NCI-H2171 (cell line): ENCODE measurements around the gene GPR137.

Experiments
- DNase-seq: peaks from one replicate; lab custom pipeline; 2025; lab: John Stamatoyannopoulos, UW

GPR137 gene

DNA sequence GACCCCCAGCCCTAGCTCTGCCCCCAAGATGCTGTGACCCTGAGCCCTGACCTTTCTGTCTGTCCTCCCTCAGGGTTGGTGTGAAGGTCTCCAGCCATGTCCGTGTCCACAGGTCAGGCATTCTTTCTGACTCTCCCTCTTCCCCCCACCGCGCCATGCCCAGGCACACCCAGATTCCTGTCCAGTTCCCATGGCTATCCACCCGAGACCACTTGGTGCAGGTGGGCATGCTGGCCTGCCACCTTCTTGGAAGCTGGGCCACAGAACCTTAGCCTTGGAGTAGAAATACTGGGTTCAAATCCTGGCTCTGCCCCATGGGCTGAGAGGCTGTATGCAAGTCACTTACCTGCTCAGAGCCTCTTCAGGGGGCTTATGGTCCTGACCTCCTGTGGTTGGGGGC is 36.6 kb upstream of the GPR137 start:
- no peak for DNase-seq

GRCh38 chr11:64249563-64250414 is 35.9 kb upstream of the GPR137 start:
- DNase-seq, result no peak

DNA sequence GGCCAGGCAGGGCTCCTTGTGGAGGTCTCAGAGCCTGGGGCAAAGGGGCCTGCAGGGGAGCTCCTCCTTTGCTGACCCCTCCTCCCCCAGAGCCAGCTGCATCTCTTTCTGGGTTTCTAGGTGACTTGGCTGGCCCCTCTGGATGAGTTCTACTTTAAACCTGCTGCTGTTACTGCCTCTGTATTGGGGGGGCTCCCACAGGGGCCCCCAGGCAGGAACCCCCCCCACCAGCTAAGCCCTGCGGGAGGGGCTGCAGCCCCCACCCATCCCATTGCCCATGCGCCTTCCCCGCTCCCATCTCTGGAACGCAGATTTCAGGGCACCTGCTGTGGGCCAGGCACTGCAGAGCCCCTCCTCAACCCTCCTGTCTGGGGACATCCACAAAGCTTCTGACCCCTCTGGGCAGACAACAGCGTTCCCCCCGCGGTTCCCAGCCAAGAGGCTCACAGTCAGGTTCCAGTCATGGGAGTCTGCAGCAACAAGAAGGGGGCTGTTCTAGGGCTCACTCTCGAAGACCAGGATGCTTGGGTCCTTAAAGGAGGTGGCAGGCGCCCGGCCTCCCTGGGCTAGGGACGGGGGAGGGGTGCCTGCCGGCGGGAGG is 35.1 kb upstream of the GPR137 start:
- no peak for DNase-seq

- DNase-seq, result peak; percentile 61
Measured at GRCh38 chr11:64251016-64251752, 34.5 kb upstream of the GPR137 start, which contains the start of gene PLCB3. PLCB3 (plus strand) TSS chr11:64251530; CDS start chr11:64251650, 120 bp downstream.

DNA sequence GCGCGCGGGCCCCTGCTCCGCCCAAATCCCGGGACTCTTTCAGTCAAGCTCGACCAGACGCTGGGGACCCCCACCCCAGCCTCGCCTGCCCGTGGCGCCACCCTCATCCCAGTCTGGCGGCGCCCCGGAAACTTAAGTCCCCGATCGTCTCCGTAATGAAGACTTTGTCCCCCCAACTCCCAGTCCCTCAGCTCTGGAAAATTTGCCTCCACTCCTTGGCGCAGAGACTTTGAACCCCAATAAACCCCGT is 34.0 kb upstream of the GPR137 start:
- DNase-seq, result no peak

- no peak for DNase-seq
Measured at GRCh38 chr11:64252003-64252872, 33.4 kb upstream of the GPR137 start.

GRCh38 chr11:64253043-64253442 is 32.6 kb upstream of the GPR137 start:
- DNase-seq, result no peak

DNA sequence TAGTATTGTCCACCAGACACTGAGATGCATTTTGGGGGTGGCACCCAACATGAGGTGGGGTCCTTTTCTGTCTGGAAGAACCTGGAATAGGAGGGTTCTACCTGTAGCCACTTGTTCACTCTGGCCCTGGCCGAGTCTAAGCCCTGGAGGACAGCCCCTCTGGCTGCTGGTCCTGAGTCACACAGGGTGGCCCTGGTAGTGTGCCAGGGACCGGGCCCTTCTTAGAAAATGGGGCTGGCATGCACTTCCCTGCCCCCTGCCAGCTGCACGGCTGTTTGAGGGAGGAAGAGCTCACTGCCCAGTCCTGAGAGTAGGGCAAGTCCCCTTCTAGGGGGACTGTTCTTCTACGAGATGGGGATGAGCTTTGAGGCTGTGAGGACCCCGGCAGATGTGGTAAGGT is 32.2 kb upstream of the GPR137 start:
- no peak for DNase-seq

- no peak for DNase-seq
Measured at GRCh38 chr11:64254326-64254725, 31.3 kb upstream of the GPR137 start.

- DNase-seq, result no peak
Measured at GRCh38 chr11:64255135-64256128, 30.2 kb upstream of the GPR137 start.

- no peak for DNase-seq
Measured at GRCh38 chr11:64256300-64256699, 29.3 kb upstream of the GPR137 start.

DNA sequence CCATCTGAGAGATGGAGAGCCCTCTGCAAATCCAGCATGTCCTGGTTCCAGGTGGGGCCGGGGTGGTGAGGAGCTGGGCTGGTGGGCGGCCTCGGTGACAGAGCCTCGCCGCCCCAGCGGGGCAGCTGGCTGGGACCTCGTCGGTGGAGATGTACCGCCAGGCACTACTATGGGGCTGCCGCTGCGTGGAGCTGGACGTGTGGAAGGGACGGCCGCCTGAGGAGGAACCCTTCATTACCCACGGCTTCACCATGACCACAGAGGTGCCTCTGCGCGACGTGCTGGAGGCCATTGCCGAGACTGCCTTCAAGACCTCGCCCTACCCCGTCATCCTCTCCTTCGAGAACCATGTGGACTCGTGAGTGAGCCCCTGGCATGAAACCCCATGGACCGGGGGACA is 27.3 kb upstream of the GPR137 start:
- no peak for DNase-seq

- DNase-seq, result no peak
Measured at GRCh38 chr11:64258946-64259532, 26.6 kb upstream of the GPR137 start.

- DNase-seq, result no peak
Measured at GRCh38 chr11:64259533-64260067, 26.0 kb upstream of the GPR137 start.

- no peak for DNase-seq
Measured at GRCh38 chr11:64260147-64260708, 25.4 kb upstream of the GPR137 start.

DNA sequence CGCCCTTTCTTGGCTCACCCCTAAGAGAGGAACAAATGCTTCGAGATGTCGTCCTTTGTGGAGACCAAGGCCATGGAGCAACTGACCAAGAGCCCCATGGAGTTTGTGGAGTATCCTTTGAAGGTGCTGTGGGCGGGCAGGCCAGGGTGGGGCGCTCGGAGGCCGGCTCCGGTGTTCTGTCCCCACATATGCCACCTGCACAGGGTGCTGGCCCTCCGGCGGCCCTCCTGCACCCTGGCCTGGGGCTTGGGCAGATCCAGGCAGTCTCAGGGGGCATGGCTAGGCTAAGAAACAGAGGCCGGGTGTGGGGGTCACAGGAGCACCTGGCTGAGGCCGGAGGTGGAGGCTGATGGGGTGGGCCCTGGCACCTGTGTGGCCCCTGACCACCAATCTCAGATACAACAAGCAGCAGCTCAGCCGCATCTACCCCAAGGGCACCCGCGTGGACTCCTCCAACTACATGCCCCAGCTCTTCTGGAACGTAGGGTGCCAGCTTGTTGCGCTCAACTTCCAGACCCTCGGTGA is 24.0 kb upstream of the GPR137 start:
- no peak for DNase-seq

DNA sequence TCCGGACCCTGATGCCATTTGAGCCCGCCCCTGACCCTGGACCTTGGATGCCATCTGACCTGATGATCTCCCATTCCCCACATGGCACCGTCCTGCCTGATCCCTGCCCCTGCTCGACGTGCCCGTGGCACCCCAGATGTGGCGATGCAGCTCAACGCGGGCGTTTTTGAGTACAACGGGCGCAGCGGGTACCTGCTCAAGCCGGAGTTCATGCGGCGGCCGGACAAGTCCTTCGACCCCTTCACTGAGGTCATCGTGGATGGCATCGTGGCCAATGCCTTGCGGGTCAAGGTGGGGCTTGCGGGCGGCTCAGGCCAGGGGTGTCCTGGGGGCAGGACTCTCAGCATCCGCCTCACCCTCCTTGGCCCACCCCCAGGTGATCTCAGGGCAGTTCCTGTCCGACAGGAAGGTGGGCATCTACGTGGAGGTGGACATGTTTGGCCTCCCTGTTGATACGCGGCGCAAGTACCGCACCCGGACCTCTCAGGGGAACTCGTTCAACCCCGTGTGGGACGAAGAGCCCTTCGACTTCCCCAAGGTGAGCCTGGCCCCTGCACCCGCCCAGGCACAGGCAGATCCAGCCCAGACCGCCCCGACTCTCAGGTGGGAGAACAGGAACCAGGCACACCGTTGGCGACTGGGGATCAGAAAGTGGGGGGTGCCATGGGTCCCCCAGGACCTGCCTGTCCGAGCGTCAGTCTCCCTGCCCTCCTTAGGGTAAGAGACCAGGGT is 23.2 kb upstream of the GPR137 start:
- DNase-seq, result no peak

DNA sequence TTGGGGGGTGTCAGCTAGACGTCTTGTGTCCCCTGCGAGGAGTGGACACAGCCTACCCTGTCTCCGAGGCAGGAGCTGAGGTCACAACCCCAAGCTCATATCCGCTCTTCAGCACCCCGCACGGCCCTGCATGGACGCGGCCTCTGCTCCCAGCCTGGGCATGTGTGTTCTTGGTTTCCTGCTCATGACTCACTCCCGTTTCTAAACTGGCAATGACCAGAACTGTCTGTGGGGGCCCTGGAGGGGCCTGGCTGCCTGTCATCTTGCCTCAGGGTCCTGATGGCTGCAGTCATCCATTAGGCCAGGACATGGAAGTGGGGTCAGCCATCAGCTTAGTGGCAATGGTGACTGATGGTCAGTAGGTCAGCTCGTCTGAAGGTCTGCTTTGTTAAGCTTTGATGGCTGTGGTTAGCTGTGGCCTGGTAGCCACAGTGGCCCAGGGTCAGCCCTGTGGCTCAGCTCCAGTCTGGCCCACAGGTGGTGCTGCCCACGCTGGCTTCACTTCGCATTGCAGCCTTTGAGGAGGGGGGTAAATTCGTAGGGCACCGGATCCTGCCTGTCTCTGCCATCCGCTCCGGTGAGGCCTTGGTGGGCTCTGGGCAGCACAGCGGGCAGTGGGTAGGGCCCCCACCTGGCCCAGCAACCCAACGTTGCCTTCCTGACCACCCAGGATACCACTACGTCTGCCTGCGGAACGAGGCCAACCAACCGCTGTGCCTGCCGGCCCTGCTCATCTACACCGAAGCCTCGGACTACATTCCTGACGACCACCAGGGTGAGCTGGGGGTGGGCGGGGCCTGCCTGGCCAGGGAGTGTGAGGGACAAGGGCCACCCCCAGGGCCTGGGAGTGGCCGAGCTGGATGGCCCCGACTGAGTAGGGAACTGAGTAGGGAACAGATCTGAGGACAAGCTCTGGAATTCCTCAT is 22.4 kb upstream of the GPR137 start:
- no peak for DNase-seq
